Measurements from ENCODE around the gene PTPRN2. TPM values are rescaled to one million over a fixed set of nuclear protein-coding genes. Genes with fewer than 3 reads are reported as not detected.

PTPRN2 gene
- total RNA-seq, 2 experiments from 2014 or later = 0.70 TPM; not detected in 1

- ChIA-PET POLR2A (no interaction called here), CTCF (ENCODE audit: unreplicated experiment) (no interaction called here)
- Histone ChIP-seq H3K79me2 (ENCODE audit: insufficient read depth, low read depth, low read length) (no peaks in the 10 kb centered on the region), H3K36me3 (ENCODE audit: insufficient read depth, low read length) (no peaks in the 10 kb centered on the region), H3K4me3 (ENCODE audit: low read depth, low read length, poor library complexity, severe bottlenecking) (no peak overlapping the region), H3K9me2 (ENCODE audit: insufficient read depth, low read length) (no peaks in the 10 kb centered on the region), H3K4me1 (ENCODE audit: insufficient read depth, low read length, poor library complexity, severe bottlenecking) (no peaks in the 10 kb centered on the region), H3K9me3 (ENCODE audit: low read length) (no peaks in the 10 kb centered on the region), H2AFZ (ENCODE audit: low read length) (no peak overlapping the region), H3K4me2 (ENCODE audit: low read length) (no peak overlapping the region), H4K20me1 (ENCODE audit: insufficient read depth, low read length) (no peaks in the 10 kb centered on the region), H3K27ac (ENCODE audit: low read depth, low read length, poor library complexity, severe bottlenecking) (no peak overlapping the region)
- no peak for DNase-seq (ENCODE audit: low spot score)
- no peak for TF ChIP-seq EZH2phosphoT487 (IDR thresholded peaks at IDR 0.05; ENCODE audit: borderline replicate concordance, low read depth, low read length)
- BruUV-seq (replicated peaks) = no TSS peak
- intact Hi-C loops (cut with micrococcal nuclease; ENCODE audit: unreplicated experiment) = no loop called here
Measured at GRCh38 chr7:158369866-158370265, 217.8 kb downstream of the PTPRN2 start.

- no peaks in the 10 kb centered on the region for H3K36me3 ChIP-seq (ENCODE audit: insufficient read depth, low read length)
- intact Hi-C loops (cut with micrococcal nuclease; ENCODE audit: unreplicated experiment) = no loop called here
- no peaks in the 10 kb centered on the region for H4K20me1 ChIP-seq (ENCODE audit: insufficient read depth, low read length)
- H3K4me3 ChIP-seq (ENCODE audit: low read depth, low read length, poor library complexity, severe bottlenecking) = no peak overlapping the region
- no peak overlapping the region for H3K27ac ChIP-seq (ENCODE audit: low read depth, low read length, poor library complexity, severe bottlenecking)
- H3K9me3 ChIP-seq (ENCODE audit: low read length) = no peaks in the 10 kb centered on the region
- BruUV-seq (replicated peaks) = no TSS peak
- no peaks in the 10 kb centered on the region for H3K9me2 ChIP-seq (ENCODE audit: insufficient read depth, low read length)
- no peaks in the 10 kb centered on the region for H3K4me1 ChIP-seq (ENCODE audit: insufficient read depth, low read length, poor library complexity, severe bottlenecking)
- H3K79me2 ChIP-seq (ENCODE audit: insufficient read depth, low read depth, low read length) = no peaks in the 10 kb centered on the region
- no peak for DNase-seq (ENCODE audit: low spot score)
- ChIA-PET CTCF (ENCODE audit: unreplicated experiment) (no interaction called here), POLR2A (no interaction called here)
- no peak overlapping the region for H3K4me2 ChIP-seq (ENCODE audit: low read length)
- H2AFZ ChIP-seq (ENCODE audit: low read length) = no peak overlapping the region
- TF ChIP-seq CTCF (conservative IDR thresholded peaks at IDR 0.05; ENCODE audit: low read length) = no peak
Measured at GRCh38 chr7:158369290-158369689, 218.3 kb downstream of the PTPRN2 start.

GRCh38 chr7:158368449-158368848 is 219.2 kb downstream of the PTPRN2 start:
- CTCF ChIA-PET (ENCODE audit: unreplicated experiment) = no interaction called here
- POLR2A ChIA-PET = no interaction called here
- no TSS peak for BruUV-seq (replicated peaks)
- H4K20me1 ChIP-seq (ENCODE audit: insufficient read depth, low read length) = no peaks in the 10 kb centered on the region
- no peak overlapping the region for H2AFZ ChIP-seq (ENCODE audit: low read length)
- no peaks in the 10 kb centered on the region for H3K4me1 ChIP-seq (ENCODE audit: insufficient read depth, low read length, poor library complexity, severe bottlenecking)
- H3K79me2 ChIP-seq (ENCODE audit: insufficient read depth, low read depth, low read length) = no peaks in the 10 kb centered on the region
- no peak overlapping the region for H3K27ac ChIP-seq (ENCODE audit: low read depth, low read length, poor library complexity, severe bottlenecking)
- intact Hi-C loops (cut with micrococcal nuclease; ENCODE audit: unreplicated experiment) = no loop called here
- no peak overlapping the region for H3K4me3 ChIP-seq (ENCODE audit: low read depth, low read length, poor library complexity, severe bottlenecking)
- H3K9me3 ChIP-seq (ENCODE audit: low read length) = no peaks in the 10 kb centered on the region
- DNase-seq (ENCODE audit: low spot score) = no peak
- H3K36me3 ChIP-seq (ENCODE audit: insufficient read depth, low read length) = no peaks in the 10 kb centered on the region
- H3K4me2 ChIP-seq (ENCODE audit: low read length) = no peak overlapping the region
- TF ChIP-seq CTCF (conservative IDR thresholded peaks at IDR 0.05; ENCODE audit: low read length) (no peak), EZH2phosphoT487 (IDR thresholded peaks at IDR 0.05; ENCODE audit: borderline replicate concordance, low read depth, low read length) (no peak)
- H3K9me2 ChIP-seq (ENCODE audit: insufficient read depth, low read length) = no peaks in the 10 kb centered on the region

Measured in OCI-LY7 (cell line).